Caki2 (cell line): ENCODE results near the gene CHGA. TPM values are rescaled to one million over a fixed set of nuclear protein-coding genes. Genes with fewer than 3 reads are reported as not detected.

Source experiments
- DNase-seq: peaks from one replicate; pipeline ENCODE4 v3.0.0-alpha.2; 2015; ENCODE audit warnings: low read depth
- in situ Hi-C: cut with HindIII; loops from 2 replicates; pipeline ENCODE4 v1.10.0; 2016; ENCODE audit warnings: low sequenced_read_pairs, low pct_unique_long_range_greater_than_20kb, mixed read lengths
- total RNA-seq: library from RNA; depleted of rRNA; stranded (reverse); fragments of >200 nt; shearing (Covaris generic); gene quantifications from 2 replicates; pipeline ENCODE4 v1.2.3, GENCODE V29; 2014; ENCODE audit warnings: low replicate concordance

CHGA gene
- total RNA-seq, 1 experiment from 2014 or later: 123 TPM

- DNase-seq: no peak
- in situ Hi-C loops: no loop called here
Measured at GRCh38 chr14:92900660-92901059, 22.3 kb upstream of the CHGA start.

- in situ Hi-C loops: no loop called here
Measured at GRCh38 chr14:92902191-92902590, 20.8 kb upstream of the CHGA start.

GRCh38 chr14:92902726-92903125 lies 20.2 kb upstream of the CHGA start:
- in situ Hi-C loops: no loop called here
- no peak for DNase-seq

More at GRCh38 chr14:92902191-92902590, 20.8 kb upstream of the CHGA start:
- DNase-seq: no peak

- in situ Hi-C loops: no loop called here
- DNase-seq: no peak
Measured at GRCh38 chr14:92903359-92903758, 19.6 kb upstream of the CHGA start.

- no peak for DNase-seq
- in situ Hi-C loops: no loop called here
Measured at GRCh38 chr14:92905667-92906066, 17.3 kb upstream of the CHGA start.

- no peak for DNase-seq
- in situ Hi-C loops: no loop called here
Measured at GRCh38 chr14:92906420-92906819, 16.5 kb upstream of the CHGA start.

- in situ Hi-C loops: no loop called here
- DNase-seq: no peak
Measured at GRCh38 chr14:92906823-92907222, 16.1 kb upstream of the CHGA start.

- in situ Hi-C loops: no loop called here
Measured at GRCh38 chr14:92907316-92907911, 15.5 kb upstream of the CHGA start.

GRCh38 chr14:92914087-92914656 lies 8.8 kb upstream of the CHGA start:
- in situ Hi-C loops: no loop called here
- DNase-seq: peak; percentile 28

More at GRCh38 chr14:92907316-92907911, 15.5 kb upstream of the CHGA start:
- no peak for DNase-seq

- DNase-seq: no peak
Measured at GRCh38 chr14:92916201-92916600, 6.7 kb upstream of the CHGA start.

GRCh38 chr14:92917041-92917940 lies 5.7 kb upstream of the CHGA start:
- no peak for DNase-seq
- in situ Hi-C loops: no loop called here

More at GRCh38 chr14:92916201-92916600, 6.7 kb upstream of the CHGA start:
- in situ Hi-C loops: no loop called here

GRCh38 chr14:92917956-92918355 lies 5.0 kb upstream of the CHGA start:
- in situ Hi-C loops: no loop called here
- no peak for DNase-seq

- no peak for DNase-seq
- in situ Hi-C loops: no loop called here
Measured at GRCh38 chr14:92920001-92920400, 2.9 kb upstream of the CHGA start.

- in situ Hi-C loops: no loop called here
- DNase-seq: peak; percentile 70
Measured at GRCh38 chr14:92922155-92922735, 705 bp upstream of the CHGA start.

- no peak for DNase-seq
- in situ Hi-C loops: no loop called here
Measured at GRCh38 chr14:92923744-92924103, 774 bp downstream of the CHGA start.

- DNase-seq: no peak
- in situ Hi-C loops: no loop called here
Measured at GRCh38 chr14:92924247-92924646, 1.3 kb downstream of the CHGA start.

- in situ Hi-C loops: no loop called here
- no peak for DNase-seq
Measured at GRCh38 chr14:92925446-92925845, 2.5 kb downstream of the CHGA start.

GRCh38 chr14:92926180-92926845 lies 3.4 kb downstream of the CHGA start:
- no peak for DNase-seq
- in situ Hi-C loops: no loop called here
